GM19328 (cell line): ENCODE measurements around the gene PAX7.

Experiments used
- ATAC-seq: cut with Tn5 transposase; IDR thresholded peaks from one replicate; pipeline ENCODE4 v1.9.1; 2021; ENCODE audit warnings: mild to moderate bottlenecking, moderate library complexity; ENCODE audit not compliant: unreplicated experiment

The PAX7 gene

GRCh38 chr1:18787825-18788385 lies 157.3 kb downstream of the PAX7 start:
- ATAC-seq = no peak

- ATAC-seq = no peak
Measured at GRCh38 chr1:18789246-18789645, 158.6 kb downstream of the PAX7 start.

DNA sequence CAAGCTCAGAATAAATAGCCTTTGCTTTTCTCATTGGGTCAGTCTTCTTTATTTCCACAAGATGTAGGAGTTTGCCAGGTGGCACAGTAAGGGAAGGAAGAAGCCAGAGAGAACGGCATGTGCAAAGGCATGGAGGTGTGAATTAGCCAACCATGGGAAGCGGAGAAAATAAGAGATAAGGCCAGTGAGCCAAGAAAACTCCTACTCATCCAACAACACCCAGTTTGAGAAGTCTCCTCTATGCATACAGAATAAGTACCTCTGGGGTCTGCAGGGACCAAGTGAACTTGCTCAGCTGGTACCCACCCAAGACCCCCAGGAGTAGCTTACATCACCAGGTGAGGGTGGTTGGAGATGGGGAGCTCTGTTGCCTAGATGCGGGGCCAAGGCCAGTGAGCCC lies 162.1 kb downstream of the PAX7 start:
- no peak for ATAC-seq

DNA sequence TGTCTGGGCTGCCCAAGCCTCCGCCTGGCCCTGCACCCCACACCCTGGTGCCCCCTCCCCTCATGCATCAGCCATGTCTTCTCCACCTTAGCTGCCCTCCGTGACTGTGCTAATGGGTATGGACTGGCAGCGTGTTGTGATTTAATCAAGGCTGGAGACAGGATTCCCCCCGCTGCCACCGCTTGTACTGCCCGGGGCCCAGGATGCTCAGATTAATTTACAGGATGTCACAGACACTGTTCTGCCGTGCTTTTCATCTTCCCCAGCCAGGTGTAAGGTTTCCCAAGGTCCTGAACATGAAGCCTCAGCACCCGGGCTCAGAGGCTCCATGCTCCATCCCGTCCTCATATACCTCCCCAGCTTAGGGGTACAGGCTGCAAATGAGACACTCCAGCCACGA lies 162.5 kb downstream of the PAX7 start:
- ATAC-seq = no peak

DNA sequence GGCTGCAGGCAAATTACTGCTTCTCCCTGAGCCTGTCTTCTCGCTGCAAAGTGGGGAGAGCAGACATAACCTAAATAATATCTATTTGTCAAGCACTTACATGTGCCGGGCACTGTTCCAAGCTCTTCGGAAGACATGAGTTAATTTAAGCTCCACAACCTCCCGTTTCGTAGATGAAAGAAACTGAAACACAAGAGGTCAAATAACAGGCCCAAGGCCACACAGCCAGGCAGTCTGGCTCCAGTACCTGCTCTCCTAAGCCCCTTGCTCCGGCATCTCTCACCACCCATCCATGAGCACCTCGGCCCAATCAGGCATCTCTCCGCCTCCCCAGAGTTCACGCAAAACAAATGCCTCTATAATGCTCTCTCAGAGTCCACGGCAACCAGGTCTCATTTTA lies 163.4 kb downstream of the PAX7 start:
- no peak for ATAC-seq

DNA sequence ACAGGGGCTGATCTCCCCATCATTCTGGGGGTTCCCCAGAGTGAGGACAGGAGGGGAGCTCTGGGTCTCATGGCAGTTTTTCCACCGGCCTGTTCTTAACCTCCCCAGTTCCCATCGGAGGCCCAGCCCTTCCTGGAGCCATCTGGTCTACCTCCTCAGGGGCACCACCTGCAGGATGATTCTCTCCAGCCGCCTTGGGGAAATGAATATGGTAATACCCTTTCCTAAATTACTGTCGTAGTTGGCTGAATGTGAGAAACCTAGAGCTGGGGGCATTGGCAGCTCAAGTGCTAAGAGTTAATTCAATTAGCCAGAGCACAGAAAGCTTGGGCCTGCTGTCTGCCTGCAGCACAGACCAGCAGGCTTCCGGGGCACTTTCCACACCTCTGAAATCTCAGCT lies 163.9 kb downstream of the PAX7 start:
- no peak for ATAC-seq

GRCh38 chr1:18795002-18795689 lies 164.5 kb downstream of the PAX7 start:
- ATAC-seq = no peak

GRCh38 chr1:18796950-18797349 lies 166.3 kb downstream of the PAX7 start:
- ATAC-seq = no peak
